H1 (cell line): ENCODE measurements around the gene GPSM3. TPM values are rescaled to one million over a fixed set of nuclear protein-coding genes. Genes with fewer than 3 reads are reported as not detected.

Source experiments
- CBX5 ChIP-seq: fragments of 300-800, 300-1000 bp; sonication (generic); IDR thresholded peaks from 2 replicates; pipeline ENCODE4 v1.7.1; 2016; ENCODE audit warnings: antibody characterized with exemption, low read length, low read depth
- CHD7 ChIP-seq: fragments of 300-600 bp; sonication (generic); IDR thresholded peaks from 2 replicates; pipeline ENCODE4 v1.7.1; 2012; ENCODE audit warnings: low read length, moderate library complexity, mild to moderate bottlenecking, inconsistent platforms; ENCODE audit not compliant: insufficient replicate concordance
- CTCF ChIP-seq, 3 experiments: IDR thresholded peaks; 1 replicate in 2 of 3; 2 replicates in 1 of 3; pipeline versions ENCODE4 v1.5.1 to v1.6.1; 2011; ENCODE audit warnings: low read length in 3 of 3, mild to moderate bottlenecking in 3 of 3, inconsistent platforms in 2 of 3, low read depth in 1 of 3, moderate library complexity in 1 of 3; ENCODE audit not compliant: insufficient read depth in 1 of 3; ENCODE audit errors: control extremely low read depth in 1 of 3
- EGR1 ChIP-seq: IDR thresholded peaks from 2 replicates; pipeline ENCODE4 v1.6.1; 2011; ENCODE audit warnings: low read depth, low read length, borderline replicate concordance
- KDM1A ChIP-seq: fragments of 200-600, 300-600 bp; sonication (generic); IDR thresholded peaks from 2 replicates; pipeline ENCODE4 v1.7.1; 2016; ENCODE audit warnings: mild to moderate bottlenecking, low read length, borderline replicate concordance
- RFX5 ChIP-seq: IDR thresholded peaks from 2 replicates; pipeline ENCODE4 v1.6.1; 2011; ENCODE audit warnings: low read depth, low read length, improper control_type of control experiment, borderline replicate concordance
- RXRA ChIP-seq: IDR thresholded peaks from 2 replicates; pipeline ENCODE4 v1.6.1; 2011; ENCODE audit warnings: low read depth, mild to moderate bottlenecking, low read length, moderate library complexity; ENCODE audit not compliant: insufficient read depth
- polyA plus RNA-seq, 7 experiments: library from polyadenylated mRNA; depleted of rRNA in 3 of 7; stranded (reverse) in 5 of 7; unstranded in 2 of 7; fragments of >200 nt in 5 of 7; fragments of 200-250 nt in 2 of 7; gene quantifications; 1 replicate in 5 of 7; 2 replicates in 1 of 7; 4 replicates in 1 of 7; pipeline versions ENCODE4 v1.2.1 to v1.2.3, GENCODE V29; 2011 to 2013; ENCODE audit warnings: missing spikeins in 2 of 7, mixed read lengths in 2 of 7
- total RNA-seq: library from RNA; stranded (reverse); fragmentation: NEBNext Ultra II Directional; extraction: Animal tissue kit (Norgen Biotek cat#: 25700); gene quantifications from 2 replicates; pipeline ENCODE4 v1.2.1, GENCODE V29; 2021

GPSM3 gene
- total and polyA plus RNA-seq, 2 of the 8 experiments (the other 6 are each of a cell fraction or from before 2014, with no cell fraction given): 6.6 to 9.8 TPM

GRCh38 chr6:32220021-32220420 is 27.6 kb upstream of the GPSM3 start (continued):
- TF ChIP-seq RXRA: no peak
- no peak for TF ChIP-seq CHD7
- no peak for TF ChIP-seq KDM1A
- no peak for TF ChIP-seq RFX5
- TF ChIP-seq CBX5: no peak
- TF ChIP-seq CTCF (IDR thresholded peaks at IDR 0.05; ENCODE audit: control extremely low read depth in 1 of 3, insufficient read depth in 1 of 3, low read depth in 1 of 3, low read length in 3 of 3): no peak
- no peak for TF ChIP-seq EGR1
